CD4-positive, alpha-beta T cell treated with Interleukin-6 at 100 ng/mL for 8 hours (primary cell): ENCODE data around the gene KLHDC3.
A peak's percentile ranks its signal among the peaks of the same experiment; 100 is the strongest.

Experiments used
- DNase-seq: peaks from one replicate; pipeline ENCODE4 v3.0.0-alpha.2; 2020; ENCODE audit warnings: mixed read lengths, low spot score

Gene KLHDC3

GRCh38 chr6:43058531-43058930 is 44.5 kb downstream of the KLHDC3 start:
- DNase-seq = no peak

- peak; percentile 98 for DNase-seq
Measured at GRCh38 chr6:43059168-43060033, 45.4 kb downstream of the KLHDC3 start, which contains the start of the genes KLC4 and MRPL2. TSS of gene KLC4 (plus strand) at chr6:43059631. CDS start at chr6:43061336, 1,705 bp downstream. TSS of gene MRPL2 (minus strand) at chr6:43059434. CDS start at chr6:43059381, 53 bp downstream.

GRCh38 chr6:43060034-43060754 is 46.1 kb downstream of the KLHDC3 start:
- DNase-seq = no peak

- no peak for DNase-seq
Measured at GRCh38 chr6:43060755-43061633, 46.9 kb downstream of the KLHDC3 start.

- DNase-seq = no peak
Measured at GRCh38 chr6:43061861-43062260, 47.8 kb downstream of the KLHDC3 start.

- DNase-seq = no peak
Measured at GRCh38 chr6:43062818-43063217, 48.8 kb downstream of the KLHDC3 start.

GRCh38 chr6:43070028-43070632 is 56.1 kb downstream of the KLHDC3 start:
- no peak for DNase-seq
